K562 (cell line): Measurements from ENCODE around the gene RDH5. TPM values are rescaled to one million over a fixed set of nuclear protein-coding genes. Genes with fewer than 3 reads are reported as not detected.

Experiments
- ATAC-seq: fragments of 200-7000 bp; cut with Tn5 transposase; 3 replicates; pipeline ENCODE4 v1.9.1; 2020; ENCODE audit warnings: moderate library complexity
- BruUV-seq: library from RNA; stranded (reverse); fragments of 400-500 nt; replicated peaks from 2 replicates; lab custom pipeline; 2021; lab: Mats Ljungman, UMichigan
- CTCF ChIA-PET: fragments of 300-600 bp; formaldehyde crosslinking; extraction: SDS; loops from one replicate; lab custom pipeline; 2021; ENCODE audit warnings: low intra/inter-chr PET ratio; lab: Yijun Ruan, JAX
- POLR2A ChIA-PET: fragments of 300-600, 350-650 bp; sonication (Branson Sonifier 250); formaldehyde crosslinking; extraction: SDS; loops from one replicate; lab custom pipeline; 2021; ENCODE audit warnings: antibody characterized with exemption, inconsistent platforms; lab: Yijun Ruan, JAX
- DNase-seq, 4 experiments: peaks; one replicate each; pipeline versions ENCODE4 v3.0.0 to v3.0.0-alpha.2; 2011 to 2018; ENCODE audit warnings: low spot score in 3 of 4, mixed read lengths in 3 of 4; ENCODE audit errors: extremely low read depth in 1 of 4
- FAIRE-seq: peaks from 2 replicates; lab custom pipeline; 2011; peaks lifted over from hg19 to GRCh38; lab: Jason Lieb, UNC
- H2AFZ ChIP-seq: 2 replicates; pipeline ENCODE4 v1.6.0; 2011; ENCODE audit warnings: low read depth, low read length, control low read depth, inconsistent platforms
- H3K27ac ChIP-seq: fragments of 200-600 bp; 3 replicates; pipeline ENCODE4 v1.8.0; 2011; ENCODE audit warnings: low read depth, mild to moderate bottlenecking, control low read depth, inconsistent platforms, low read length, moderate library complexity, mixed read lengths; ENCODE audit errors: extremely low read depth
- H3K27me3 ChIP-seq, 2 experiments: fragments of 300-600 bp in 1 of 2; 2 replicates in 1 of 2; 3 replicates in 1 of 2; pipeline versions ENCODE4 v1.6.0 to v1.8.0; 2011; ENCODE audit warnings: inconsistent platforms in 2 of 2, low read length in 2 of 2, mild to moderate bottlenecking in 1 of 2, mixed read lengths in 1 of 2, moderate library complexity in 1 of 2; ENCODE audit not compliant: control insufficient read depth in 2 of 2, insufficient read depth in 2 of 2
- H3K36me3 ChIP-seq: fragments of 300-600 bp; 3 replicates; pipeline ENCODE4 v1.8.0; 2011; ENCODE audit warnings: mild to moderate bottlenecking, low read length, inconsistent platforms; ENCODE audit not compliant: control insufficient read depth, insufficient read depth
- H3K4me1 ChIP-seq, 2 experiments: fragments of 200-600 bp in 1 of 2; replicated peaks in 1 of 2; 2 replicates in 1 of 2; 3 replicates in 1 of 2; pipeline versions ENCODE4 v1.5.1 to v1.8.0; 2011; ENCODE audit warnings: inconsistent platforms in 2 of 2, low read length in 2 of 2, mild to moderate bottlenecking in 1 of 2, mixed read lengths in 1 of 2, moderate library complexity in 1 of 2; ENCODE audit not compliant: control insufficient read depth in 2 of 2, insufficient read depth in 2 of 2
- H3K4me2 ChIP-seq: 2 replicates; pipeline ENCODE4 v1.6.1; 2011; ENCODE audit warnings: low read length, control low read depth, inconsistent platforms, mixed read lengths; ENCODE audit not compliant: insufficient read depth
- H3K4me3 ChIP-seq: fragments of 200-600 bp; sonication (generic), shearing (Covaris generic); 2 replicates; pipeline ENCODE4 v1.5.1; 2016; ENCODE audit warnings: control low read depth, inconsistent platforms
- H3K79me2 ChIP-seq: fragments of 200-600 bp; 3 replicates; pipeline ENCODE4 v1.8.0; 2011; ENCODE audit warnings: low read length, inconsistent platforms; ENCODE audit not compliant: control insufficient read depth, insufficient read depth
- H3K9ac ChIP-seq, 2 experiments: 2 replicates each; pipeline versions ENCODE4 v1.6.0 to v1.6.1; 2011; ENCODE audit warnings: low read depth in 2 of 2, low read length in 2 of 2, control low read depth in 1 of 2, inconsistent platforms in 1 of 2, mild to moderate bottlenecking in 1 of 2, mixed read lengths in 1 of 2; ENCODE audit not compliant: insufficient read depth in 1 of 2
- H3K9me1 ChIP-seq: one replicate; pipeline ENCODE4 v1.6.0; 2011; ENCODE audit warnings: inconsistent platforms, mild to moderate bottlenecking, low read length, moderate library complexity; ENCODE audit not compliant: control insufficient read depth, insufficient read depth
- H3K9me3 ChIP-seq: replicated peaks from 2 replicates; pipeline ENCODE4 v1.5.1; 2011; ENCODE audit warnings: low read depth, low read length, inconsistent platforms; ENCODE audit not compliant: control insufficient read depth, insufficient read depth
- H4K20me1 ChIP-seq: replicated peaks from 2 replicates; pipeline ENCODE4 v1.6.1; 2011; ENCODE audit warnings: low read length, inconsistent platforms, mixed read lengths; ENCODE audit not compliant: control insufficient read depth, insufficient read depth
- BCOR ChIP-seq: fragments of 450-650 bp; IDR thresholded peaks from 2 replicates; pipeline ENCODE4 v1.6.1; 2016
- BMI1 ChIP-seq: fragments of 150-350 bp; IDR thresholded peaks from 2 replicates; pipeline ENCODE4 v1.6.1; 2014; ENCODE audit warnings: low read length
- FOXA1 ChIP-seq: fragments of 450-650 bp; IDR thresholded peaks from 2 replicates; pipeline ENCODE4 v1.6.1; 2016; ENCODE audit warnings: mild to moderate bottlenecking, borderline replicate concordance
- GATAD2B ChIP-seq: fragments of 450-650 bp; IDR thresholded peaks from 2 replicates; pipeline ENCODE4 v1.6.1; 2017; ENCODE audit warnings: mild to moderate bottlenecking, borderline replicate concordance
- MCM7 ChIP-seq, 2 experiments: fragments of 450-650 bp; IDR thresholded peaks; 2 replicates each; pipeline ENCODE4 v1.6.1; 2016 to 2018
- RBM17 ChIP-seq: fragments of 200-400 bp; formaldehyde crosslinking; IDR thresholded peaks from 2 replicates; pipeline ENCODE4 v1.6.1; 2017; ENCODE audit warnings: low read depth, mild to moderate bottlenecking, low read length, borderline replicate concordance
- RFX7 ChIP-seq: fragments of 250-450 bp; sonication (Bioruptor Pico); IDR thresholded peaks from 2 replicates; pipeline ENCODE4 v1.5.1; 2021; ENCODE audit warnings: mild to moderate bottlenecking
- SMAD2 ChIP-seq: fragments of 150-350 bp; IDR thresholded peaks from 2 replicates; pipeline ENCODE4 v1.6.1; 2014; ENCODE audit warnings: low read depth, mild to moderate bottlenecking, low read length
- WGBS: fragments of 100-300 bp; shearing (Covaris generic); methylation state at CpG from one replicate; pipeline ENCODE4 v1.1.6; 2016; ENCODE audit warnings: low coverage, mixed read lengths; ENCODE audit not compliant: insufficient coverage; ENCODE audit errors: missing lambda C conversion rate; 5-methylcytosine and 5-hydroxymethylcytosine counted together
- in situ Hi-C: fragments of 300-500 bp; cut with MboI; formaldehyde crosslinking; loops from 4 replicates; pipeline ENCODE4 v1.15.0; 2018; ENCODE audit warnings: inconsistent platforms, mixed read lengths
- intact Hi-C: fragments of 100-400 bp; cut with micrococcal nuclease; formaldehyde crosslinking; loops from 2 replicates; pipeline ENCODE4 v1.14.2; 2022
- polyA plus RNA-seq, 8 experiments: library from polyadenylated mRNA; depleted of rRNA in 4 of 8; stranded (reverse) in 5 of 8; unstranded in 3 of 8; fragments of >200 nt; fragmentation: Nextera tagmentation in 2 of 8; fragmentation: Illumina TruSeq in 1 of 8; extraction: Ambion mirVana in 2 of 8; extraction: Trizol in 1 of 8; gene quantifications; 2 replicates each; pipeline versions ENCODE4 v1.2.1 to v1.2.3, GENCODE V29; 2011 to 2014; ENCODE audit warnings: inconsistent platforms in 1 of 8, missing spikeins in 1 of 8
- total RNA-seq, 7 experiments: library from RNA; depleted of rRNA in 6 of 7; stranded (reverse); fragments of >200 nt in 6 of 7; fragmentation: Illumina TruSeq in 2 of 7; extraction: Trizol in 2 of 7; gene quantifications; 2 replicates each; pipeline versions ENCODE4 v1.2.1 to v1.2.3, GENCODE V29; 2011 to 2021; ENCODE audit warnings: low replicate concordance in 1 of 7

RDH5 gene
- total and polyA plus RNA-seq, 9 of the 15 experiments (the other 6 are each of a cell fraction or from before 2014, with no cell fraction given): 0.28 to 2.0 (median 1.1) TPM; not detected in 1

GRCh38 chr12:55713721-55714120 is 6.5 kb upstream of the RDH5 start:
- Histone ChIP-seq H3K27ac (no peak overlapping the region), H3K27me3 (peaks cover 5 to 9% of the 10 kb centered on the region in 2 experiments; a peak in 2 of 5 replicates), H3K4me2 (no peak overlapping the region), H2AFZ (no peak overlapping the region), H3K9me3 (no peaks in the 10 kb centered on the region), H3K79me2 (peaks cover 6% of the 10 kb centered on the region; the same call in 2 of the 3 replicates), H3K9me1 (no peaks in the 10 kb centered on the region), H3K4me1 (peaks cover 17 to 27% of the 10 kb centered on the region in 2 experiments; a peak in 4 of 5 replicates), H3K36me3 (no peaks in the 10 kb centered on the region; the same call in 2 of the 3 replicates), H3K4me3 (no peak overlapping the region), H4K20me1 (no peaks in the 10 kb centered on the region; the same call in 1 of the 2 replicates), H3K9ac (no peak overlapping the region)
- FAIRE-seq (no peak), ATAC-seq (no peak), DNase-seq (no peak)
- CTCF ChIA-PET: no interaction called here
- intact Hi-C loops (no loop called here), in situ Hi-C loops (no loop called here)
- no TSS peak for BruUV-seq
- TF ChIP-seq FOXA1 (no peak), SMAD2 (no peak), MCM7 (IDR thresholded peaks at IDR 0.05) (no peak), RBM17 (no peak), RFX7 (CRISPR knock-in tag) (no peak), BCOR (no peak), BMI1 (no peak), GATAD2B (no peak)
- 74% methylated on average over 2 of the region's 2 CpGs for WGBS
- POLR2A ChIA-PET: no interaction called here
